ENCODE results near the gene CRISPLD2. TPM values are rescaled to one million over a fixed set of nuclear protein-coding genes. Genes with fewer than 3 reads are reported as not detected.

CRISPLD2 gene
- total RNA-seq, 1 experiment from 2014 or later = 0.34 TPM

GRCh38 chr16:84919269-84919668 is 99.5 kb downstream of the CRISPLD2 start:
- no peaks in the 10 kb centered on the region for H3K27me3 ChIP-seq
- no peak for DNase-seq
- H3K27ac ChIP-seq = no peak overlapping the region
- no peak overlapping the region for H3K4me3 ChIP-seq
- no peaks in the 10 kb centered on the region for H3K36me3 ChIP-seq
- H3K4me1 ChIP-seq = peaks cover 33% of the 10 kb centered on the region
- H3K9me3 ChIP-seq (replicated peaks) = no peaks in the 10 kb centered on the region

- Histone ChIP-seq H3K27me3 (no peaks in the 10 kb centered on the region), H3K4me3 (no peak overlapping the region), H3K36me3 (no peaks in the 10 kb centered on the region), H3K9me3 (replicated peaks) (no peaks in the 10 kb centered on the region), H3K27ac (no peak overlapping the region), H3K4me1 (peaks cover 36% of the 10 kb centered on the region)
- DNase-seq = no peak
Observed at GRCh38 chr16:84919708-84920107, 99.9 kb downstream of the CRISPLD2 start.

- no peaks in the 10 kb centered on the region for H3K27me3 ChIP-seq
- H3K4me1 ChIP-seq = peaks cover 42% of the 10 kb centered on the region
- H3K36me3 ChIP-seq = no peaks in the 10 kb centered on the region
- H3K9me3 ChIP-seq (replicated peaks) = no peaks in the 10 kb centered on the region
- DNase-seq = no peak
- no peak overlapping the region for H3K27ac ChIP-seq
- H3K4me3 ChIP-seq = no peak overlapping the region
Observed at GRCh38 chr16:84920333-84920732, 100.5 kb downstream of the CRISPLD2 start.

GRCh38 chr16:84922351-84923120 is 102.8 kb downstream of the CRISPLD2 start:
- Histone ChIP-seq H3K27me3 (no peaks in the 10 kb centered on the region), H3K4me1 (peaks cover 34% of the 10 kb centered on the region), H3K27ac (peak overlapping the region; percentile 91), H3K4me3 (no peak overlapping the region), H3K9me3 (replicated peaks) (no peaks in the 10 kb centered on the region), H3K36me3 (no peaks in the 10 kb centered on the region)
- DNase-seq = peak; percentile 96

GRCh38 chr16:84924331-84925091 is 104.7 kb downstream of the CRISPLD2 start:
- Histone ChIP-seq H3K9me3 (replicated peaks) (no peaks in the 10 kb centered on the region), H3K27me3 (no peaks in the 10 kb centered on the region), H3K4me3 (no peak overlapping the region), H3K4me1 (peaks cover 30% of the 10 kb centered on the region), H3K36me3 (no peaks in the 10 kb centered on the region), H3K27ac (no peak overlapping the region)
- DNase-seq = no peak

- Histone ChIP-seq H3K9me3 (replicated peaks) (no peaks in the 10 kb centered on the region), H3K4me1 (peaks cover 28% of the 10 kb centered on the region), H3K27me3 (no peaks in the 10 kb centered on the region), H3K27ac (no peak overlapping the region), H3K36me3 (no peaks in the 10 kb centered on the region), H3K4me3 (no peak overlapping the region)
- peak; percentile 55 to 73 for DNase-seq
Observed at GRCh38 chr16:84925092-84925772, 105.4 kb downstream of the CRISPLD2 start.

GRCh38 chr16:84925773-84926372 is 106.1 kb downstream of the CRISPLD2 start:
- Histone ChIP-seq H3K27ac (no peak overlapping the region), H3K9me3 (replicated peaks) (no peaks in the 10 kb centered on the region), H3K4me3 (no peak overlapping the region), H3K4me1 (peaks cover 28% of the 10 kb centered on the region), H3K27me3 (no peaks in the 10 kb centered on the region), H3K36me3 (no peaks in the 10 kb centered on the region)
- DNase-seq = no peak

- Histone ChIP-seq H3K27me3 (no peaks in the 10 kb centered on the region), H3K4me3 (no peak overlapping the region), H3K36me3 (no peaks in the 10 kb centered on the region), H3K4me1 (peaks cover 27% of the 10 kb centered on the region), H3K9me3 (replicated peaks) (no peaks in the 10 kb centered on the region), H3K27ac (no peak overlapping the region)
- DNase-seq = no peak
Observed at GRCh38 chr16:84926462-84926861, 106.7 kb downstream of the CRISPLD2 start.

- no peak overlapping the region for H3K27ac ChIP-seq
- DNase-seq = no peak
- no peaks in the 10 kb centered on the region for H3K27me3 ChIP-seq
- H3K36me3 ChIP-seq = no peaks in the 10 kb centered on the region
- peaks cover 26% of the 10 kb centered on the region for H3K4me1 ChIP-seq
- H3K4me3 ChIP-seq = no peak overlapping the region
- no peaks in the 10 kb centered on the region for H3K9me3 ChIP-seq (replicated peaks)
Observed at GRCh38 chr16:84927621-84928591, 108.1 kb downstream of the CRISPLD2 start.

- Histone ChIP-seq H3K4me1 (peaks cover 28% of the 10 kb centered on the region), H3K27ac (no peak overlapping the region), H3K4me3 (no peak overlapping the region), H3K36me3 (no peaks in the 10 kb centered on the region), H3K9me3 (replicated peaks) (no peaks in the 10 kb centered on the region), H3K27me3 (no peaks in the 10 kb centered on the region)
- DNase-seq = no peak
Observed at GRCh38 chr16:84928679-84929420, 109.1 kb downstream of the CRISPLD2 start.

GRCh38 chr16:84929421-84930297 is 109.9 kb downstream of the CRISPLD2 start:
- no peak overlapping the region for H3K27ac ChIP-seq
- no peaks in the 10 kb centered on the region for H3K9me3 ChIP-seq (replicated peaks)
- DNase-seq = no peak
- no peaks in the 10 kb centered on the region for H3K27me3 ChIP-seq
- no peak overlapping the region for H3K4me3 ChIP-seq
- H3K4me1 ChIP-seq = peaks cover 25% of the 10 kb centered on the region
- no peaks in the 10 kb centered on the region for H3K36me3 ChIP-seq

GRCh38 chr16:84930298-84931106 is 110.7 kb downstream of the CRISPLD2 start:
- Histone ChIP-seq H3K9me3 (replicated peaks) (no peaks in the 10 kb centered on the region), H3K27ac (no peak overlapping the region), H3K4me1 (peaks cover 19% of the 10 kb centered on the region), H3K36me3 (no peaks in the 10 kb centered on the region), H3K27me3 (no peaks in the 10 kb centered on the region), H3K4me3 (no peak overlapping the region)
- DNase-seq = no peak
